Mucosa of descending colon (tissue), 3 donors: ENCODE results near the gene CCDC85B. TPM values are rescaled to one million over a fixed set of nuclear protein-coding genes. Genes with fewer than 3 reads are reported as not detected.

ENCODE experiments used
- ATAC-seq: fragments of 200-7000 bp; cut with Tn5 transposase; one replicate; pipeline ENCODE4 v1.9.1; 2020; ENCODE audit warnings: mild to moderate bottlenecking, moderate library complexity
- DNase-seq, 3 donors: peaks; one replicate each; pipeline ENCODE4 v3.0.0-alpha.2; 2020
- H3K36me3 ChIP-seq: fragments of 200-600 bp; one replicate; pipeline ENCODE4 v1.8.0; 2021; ENCODE audit warnings: low read depth, mild to moderate bottlenecking
- H3K4me1 ChIP-seq: fragments of 200-600 bp; one replicate; pipeline ENCODE4 v1.8.0; 2021; ENCODE audit warnings: low read depth, mild to moderate bottlenecking
- H3K4me3 ChIP-seq: fragments of 200-600 bp; one replicate; pipeline ENCODE4 v1.8.0; 2021; ENCODE audit warnings: mild to moderate bottlenecking
- H3K9me3 ChIP-seq: fragments of 200-600 bp; one replicate; pipeline ENCODE4 v1.8.0; 2021; ENCODE audit warnings: mild to moderate bottlenecking
- intact Hi-C, 2 donors: fragments of 100-400 bp; cut with DNase I in 1 of 2; cut with micrococcal nuclease in 1 of 2; formaldehyde crosslinking; loops; one replicate each; pipeline versions ENCODE4 v1.11.0 to v1.11.1; 2022; cut with DNase I, micrococcal nuclease
- total RNA-seq, 3 donors: library from RNA; stranded (reverse); fragmentation: NEBNext Ultra II Directional in 2 of 3; extraction: Animal tissue kit (Norgen Biotek cat#: 25700) in 2 of 3; gene quantifications; one replicate each; pipeline versions ENCODE4 v1.2.1 to v1.2.4, GENCODE V29; 2021 to 2023
- TF ChIP-seq, protein P1 (sequence below): fragments of 200-600 bp; IDR thresholded peaks from one replicate; pipeline ENCODE4 v1.8.0; 2022; ENCODE audit warnings: antibody characterized with exemption, mild to moderate bottlenecking
- donor health status: DM: no; HTN: no; CAD: no; lungs with moderate emphysema.
- donor health status: DM: no; HTN: no; CAD: no.
- donor health status: DM: no; HTN: yes; CAD: no.

The CCDC85B gene
- total RNA-seq, 3 donors from 2014 or later, result 4.5 to 22.3 (median 9.2) TPM

DNA sequence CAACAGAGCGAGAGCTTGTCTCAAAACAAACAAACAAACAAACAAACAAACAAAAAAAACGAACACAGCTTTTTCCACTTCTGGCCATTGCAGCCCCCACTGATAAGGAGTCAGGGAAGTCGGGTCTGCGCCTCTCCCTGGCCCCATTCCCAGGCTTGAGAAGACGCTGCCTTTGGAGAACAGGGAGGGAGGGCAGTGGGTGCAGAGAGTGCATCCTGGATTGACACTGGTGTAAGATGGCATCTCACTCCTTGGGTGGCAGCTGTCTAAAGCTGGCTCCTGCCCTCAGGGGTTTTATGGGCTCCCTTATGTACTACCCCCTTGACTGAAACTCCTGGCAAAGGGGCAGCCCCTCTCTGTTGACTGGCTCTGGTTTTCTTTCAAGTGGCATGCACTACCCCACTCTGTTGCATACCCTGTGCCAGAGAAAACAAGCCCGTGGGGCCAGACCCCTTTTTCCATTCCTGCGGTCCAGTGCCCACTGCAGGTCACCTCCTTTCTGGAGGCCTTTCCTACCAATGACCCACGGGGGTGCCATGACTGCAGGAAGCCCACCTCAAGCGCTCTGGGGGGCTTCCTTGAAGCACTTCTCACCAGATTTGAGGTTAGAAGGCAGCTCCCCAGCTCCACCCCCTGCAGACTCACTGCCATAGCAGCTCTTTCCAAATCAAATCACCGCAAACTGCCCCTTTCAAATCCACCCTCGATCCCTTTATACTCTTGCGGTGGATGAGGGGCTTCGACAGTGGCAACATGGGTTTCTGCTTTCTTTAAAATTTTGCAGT, 41.5 kb downstream of the CCDC85B start:
- H3K9me3 ChIP-seq, result no peaks in the 10 kb centered on the region
- no peak for ATAC-seq
- DNase-seq, result no peak
- H3K36me3 ChIP-seq, result no peaks in the 10 kb centered on the region
- no peaks in the 10 kb centered on the region for H3K4me1 ChIP-seq
- intact Hi-C loops, result no loop called here
- H3K4me3 ChIP-seq, result no peak overlapping the region
- TF ChIP-seq, protein P1, sequence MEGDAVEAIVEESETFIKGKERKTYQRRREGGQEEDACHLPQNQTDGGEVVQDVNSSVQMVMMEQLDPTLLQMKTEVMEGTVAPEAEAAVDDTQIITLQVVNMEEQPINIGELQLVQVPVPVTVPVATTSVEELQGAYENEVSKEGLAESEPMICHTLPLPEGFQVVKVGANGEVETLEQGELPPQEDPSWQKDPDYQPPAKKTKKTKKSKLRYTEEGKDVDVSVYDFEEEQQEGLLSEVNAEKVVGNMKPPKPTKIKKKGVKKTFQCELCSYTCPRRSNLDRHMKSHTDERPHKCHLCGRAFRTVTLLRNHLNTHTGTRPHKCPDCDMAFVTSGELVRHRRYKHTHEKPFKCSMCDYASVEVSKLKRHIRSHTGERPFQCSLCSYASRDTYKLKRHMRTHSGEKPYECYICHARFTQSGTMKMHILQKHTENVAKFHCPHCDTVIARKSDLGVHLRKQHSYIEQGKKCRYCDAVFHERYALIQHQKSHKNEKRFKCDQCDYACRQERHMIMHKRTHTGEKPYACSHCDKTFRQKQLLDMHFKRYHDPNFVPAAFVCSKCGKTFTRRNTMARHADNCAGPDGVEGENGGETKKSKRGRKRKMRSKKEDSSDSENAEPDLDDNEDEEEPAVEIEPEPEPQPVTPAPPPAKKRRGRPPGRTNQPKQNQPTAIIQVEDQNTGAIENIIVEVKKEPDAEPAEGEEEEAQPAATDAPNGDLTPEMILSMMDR, result no peak

DNA sequence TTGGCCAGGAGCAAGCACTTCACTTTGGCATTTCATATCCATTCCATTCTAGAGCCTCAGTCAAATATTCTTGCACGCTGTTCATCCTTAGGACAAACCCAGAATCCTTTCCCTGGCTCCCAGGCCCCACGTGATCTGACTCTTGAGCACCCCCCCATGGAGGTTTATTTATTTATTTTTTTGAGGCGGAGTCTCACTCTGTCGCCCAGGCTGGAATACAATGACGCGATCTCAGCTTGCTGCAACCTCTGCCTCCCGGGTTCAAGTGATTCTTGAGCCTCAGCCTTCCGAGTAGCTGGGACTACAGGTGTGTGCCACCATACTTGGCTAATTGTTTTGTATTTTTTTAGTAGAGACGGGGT, 42.1 kb downstream of the CCDC85B start:
- intact Hi-C loops, result no loop called here
- DNase-seq, result no peak
- no peaks in the 10 kb centered on the region for H3K9me3 ChIP-seq
- H3K4me3 ChIP-seq, result no peak overlapping the region
- no peaks in the 10 kb centered on the region for H3K4me1 ChIP-seq
- no peak for ATAC-seq
- H3K36me3 ChIP-seq, result no peaks in the 10 kb centered on the region
- TF ChIP-seq, protein P1, result no peak

DNA sequence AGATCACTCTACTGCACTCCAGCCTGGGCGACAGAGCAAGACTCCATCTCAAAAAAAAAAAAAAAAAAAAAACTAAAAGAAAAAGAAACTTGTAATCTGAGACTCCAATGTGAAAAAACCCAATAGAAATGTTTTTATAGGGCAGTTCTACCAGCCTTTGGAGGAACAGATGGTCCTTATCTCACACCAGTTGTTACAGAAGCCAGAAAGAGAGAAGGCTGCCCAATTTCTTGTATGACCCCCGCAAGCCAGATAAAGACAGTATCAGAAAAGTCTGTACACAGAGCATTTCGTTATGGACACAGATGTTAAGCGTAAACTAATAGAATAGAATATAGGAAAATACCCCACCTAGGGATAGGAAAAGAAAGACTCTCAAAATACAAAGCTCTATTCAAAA, 43.5 kb downstream of the CCDC85B start:
- ATAC-seq, result no peak
- intact Hi-C loops, result no loop called here
- Histone ChIP-seq H3K4me1 (no peaks in the 10 kb centered on the region), H3K36me3 (no peaks in the 10 kb centered on the region), H3K4me3 (no peak overlapping the region), H3K9me3 (no peaks in the 10 kb centered on the region)
- DNase-seq, result no peak
- TF ChIP-seq, protein P1, result no peak

DNA sequence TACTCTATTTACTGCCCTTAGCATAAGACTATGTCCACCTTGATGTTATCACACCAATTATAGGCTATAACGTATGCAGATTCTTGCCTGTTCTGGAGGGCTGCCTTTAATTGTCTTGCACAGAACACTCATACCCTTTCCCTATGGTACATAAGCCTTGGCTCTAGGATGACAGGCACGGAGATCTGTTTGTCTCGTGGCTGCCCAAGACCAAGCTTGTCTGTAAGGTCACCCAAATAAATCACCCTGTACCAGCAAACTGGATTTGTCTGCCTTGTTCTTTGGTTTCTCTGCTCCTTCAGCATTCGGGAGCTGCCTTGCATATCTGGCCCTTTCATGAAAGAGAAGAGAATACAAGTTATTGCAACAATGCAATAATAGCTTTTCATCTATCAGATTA, 47.3 kb downstream of the CCDC85B start:
- DNase-seq, result no peak
- ATAC-seq, result no peak
- Histone ChIP-seq H3K4me3 (no peak overlapping the region), H3K4me1 (no peaks in the 10 kb centered on the region), H3K9me3 (no peaks in the 10 kb centered on the region), H3K36me3 (no peaks in the 10 kb centered on the region)
- TF ChIP-seq, protein P1, result no peak
- intact Hi-C loops, result no loop called here

Other genes with a start within 250 kb of the CCDC85B start
- gene RELA, start 227.8 kb upstream of the CCDC85B start, total RNA-seq, result 10 to 100 TPM; 69.1 to 89.6 (median 71.0) TPM
- gene KAT5, start 178.4 kb upstream of the CCDC85B start, total RNA-seq, result 10 to 100 TPM; 70.9 to 92.0 (median 90.5) TPM
- gene RNASEH2C, start 169.9 kb upstream of the CCDC85B start, total RNA-seq, result 10 to 100 TPM; 25.9 to 61.9 (median 28.8) TPM
- 10 to 100 TPM; 21.2 to 21.8 (median 21.3) TPM for gene AP5B1, start 109.7 kb upstream of the CCDC85B start, total RNA-seq
- gene OVOL1, start 103.6 kb upstream of the CCDC85B start, total RNA-seq, result 10 to 100 TPM; 16.5 to 48.6 (median 34.3) TPM
- 1 to 10 TPM; 1.1 to 9.4 (median 1.4) TPM for gene SNX32, start 56.7 kb upstream of the CCDC85B start, total RNA-seq
- 1,000 to 10,000 TPM; 1,004 to 2,046 (median 1,725) TPM for gene CFL1, start 32.5 kb upstream of the CCDC85B start, total RNA-seq
- gene MUS81, start 30.2 kb upstream of the CCDC85B start, total RNA-seq, result 10 to 100 TPM; 48.0 to 81.8 (median 58.7) TPM
- gene EFEMP2, start 17.9 kb upstream of the CCDC85B start, total RNA-seq, result 10 to 100 TPM; 11.7 to 67.0 (median 15.3) TPM
- 1 to 10 TPM; 1.2 to 3.2 (median 2.8) TPM for gene CTSW, start 10.8 kb upstream of the CCDC85B start, total RNA-seq
- gene FIBP, start 2.2 kb upstream of the CCDC85B start, total RNA-seq, result 10 to 100 TPM; 35.8 to 52.8 (median 47.0) TPM
- gene FOSL1, start 9.7 kb downstream of the CCDC85B start, total RNA-seq, result 1 to 10 TPM; 1.2 to 1.6 (median 1.2) TPM
- gene C11orf68, start 28.4 kb downstream of the CCDC85B start, total RNA-seq, result 10 to 100 TPM; 24.9 to 42.2 (median 28.8) TPM
- gene DRAP1, start 28.8 kb downstream of the CCDC85B start, total RNA-seq, result 10 to 100 TPM; 39.9 to 74.8 (median 61.6) TPM
- under 1 TPM in 1 of 3 donors, not detected in 2; 0.19 TPM for gene TSGA10IP, start 54.8 kb downstream of the CCDC85B start, total RNA-seq
- gene SART1, start 71.1 kb downstream of the CCDC85B start, total RNA-seq, result 10 to 100 TPM; 40.1 to 60.2 (median 41.8) TPM
- 10 to 100 TPM; 25.5 to 35.3 (median 30.3) TPM for gene EIF1AD, start 111.5 kb downstream of the CCDC85B start, total RNA-seq
- gene BANF1, start 111.8 kb downstream of the CCDC85B start, total RNA-seq, result 100 to 1,000 TPM; 130 to 155 (median 131) TPM
- gene CST6, start 121.3 kb downstream of the CCDC85B start, total RNA-seq, result not detected
- not detected for gene CATSPER1, start 135.8 kb downstream of the CCDC85B start, total RNA-seq
- not detected for gene GAL3ST3, start 158.5 kb downstream of the CCDC85B start, total RNA-seq
- gene SF3B2, start 161.7 kb downstream of the CCDC85B start, total RNA-seq, result 100 to 1,000 TPM; 116 to 143 (median 135) TPM
- 10 to 100 TPM; 14.4 to 44.9 (median 18.9) TPM for gene PACS1, start 179.6 kb downstream of the CCDC85B start, total RNA-seq